Keratinocyte (primary cell): Measurements from ENCODE around the gene DIAPH2. TPM values are rescaled to one million over a fixed set of nuclear protein-coding genes. Genes with fewer than 3 reads are reported as not detected.

Experiments
- DNase-seq: peaks from one replicate; pipeline ENCODE4 v3.0.0-alpha.2; 2011; ENCODE audit warnings: low read depth, missing footprints, low spot score
- FAIRE-seq: peaks from 2 replicates; lab custom pipeline; 2011; peaks lifted over from hg19 to GRCh38; lab: Jason Lieb, UNC
- H2AFZ ChIP-seq: 2 replicates; pipeline ENCODE4 v1.6.0; 2012; ENCODE audit warnings: low read length, control low read depth, inconsistent platforms; ENCODE audit not compliant: control insufficient read depth
- H3K27ac ChIP-seq: 2 replicates; pipeline ENCODE4 v1.5.1; 2011; ENCODE audit warnings: low read length; ENCODE audit not compliant: control insufficient read depth, insufficient read depth
- H3K27me3 ChIP-seq: 3 replicates; pipeline ENCODE4 v1.6.0; 2011; ENCODE audit warnings: low read length; ENCODE audit not compliant: control insufficient read depth, insufficient read depth; ENCODE audit errors: extremely low read depth
- H3K36me3 ChIP-seq, 2 experiments: 2 replicates in 1 of 2; 3 replicates in 1 of 2; pipeline ENCODE4 v1.5.1; 2011; ENCODE audit warnings: low read length in 2 of 2, mild to moderate bottlenecking in 1 of 2; ENCODE audit not compliant: control insufficient read depth in 2 of 2, insufficient read depth in 2 of 2; ENCODE audit errors: extremely low read depth in 1 of 2
- H3K4me1 ChIP-seq: 3 replicates; pipeline ENCODE4 v1.5.1; 2011; ENCODE audit warnings: low read length; ENCODE audit not compliant: control insufficient read depth, insufficient read depth; ENCODE audit errors: extremely low read depth
- H3K4me2 ChIP-seq: 3 replicates; pipeline ENCODE4 v1.6.0; 2011; ENCODE audit warnings: low read depth, low read length; ENCODE audit not compliant: control insufficient read depth, insufficient read depth; ENCODE audit errors: extremely low read depth
- H3K4me3 ChIP-seq, 3 experiments: fragments of 200-600 bp in 1 of 3; sonication (generic) in 1 of 3; 2 replicates in 2 of 3; 3 replicates in 1 of 3; pipeline ENCODE4 v1.5.1; 2011 to 2016; ENCODE audit warnings: low read length in 3 of 3, mild to moderate bottlenecking in 3 of 3, control low read depth in 2 of 3, inconsistent platforms in 1 of 3, low read depth in 1 of 3, mixed read lengths in 1 of 3, mixed run types in 1 of 3, moderate library complexity in 1 of 3; ENCODE audit not compliant: control insufficient read depth in 2 of 3, insufficient read depth in 2 of 3; ENCODE audit errors: extremely low read depth in 1 of 3
- H3K79me2 ChIP-seq: 2 replicates; pipeline ENCODE4 v1.6.0; 2012; ENCODE audit warnings: low read length; ENCODE audit not compliant: control insufficient read depth, insufficient read depth
- H3K9ac ChIP-seq: 3 replicates; pipeline ENCODE4 v1.6.0; 2011; ENCODE audit warnings: low read length; ENCODE audit not compliant: control insufficient read depth, insufficient read depth; ENCODE audit errors: extremely low read depth
- H3K9me1 ChIP-seq: 3 replicates; pipeline ENCODE4 v1.6.0; 2011; ENCODE audit warnings: low read length; ENCODE audit not compliant: control insufficient read depth, insufficient read depth; ENCODE audit errors: extremely low read depth
- H3K9me3 ChIP-seq: 2 replicates; pipeline ENCODE4 v1.5.1; 2012; ENCODE audit warnings: low read depth, low read length; ENCODE audit not compliant: control insufficient read depth
- H4K20me1 ChIP-seq: 3 replicates; pipeline ENCODE4 v1.6.0; 2011; ENCODE audit warnings: low read length; ENCODE audit not compliant: control insufficient read depth, insufficient read depth; ENCODE audit errors: extremely low read depth
- EZH2 ChIP-seq: IDR thresholded peaks from one replicate; pipeline ENCODE4 v1.6.1; 2012; ENCODE audit warnings: inconsistent platforms, mild to moderate bottlenecking, low read length, moderate library complexity
- dilution Hi-C: fragments of 300-500 bp; cut with MboI; formaldehyde crosslinking; loops from one replicate; pipeline ENCODE4 v1.7.0; 2020; ENCODE audit warnings: low sequenced_read_pairs; ENCODE audit not compliant: extremely low pct_ligation_motif_present
- polyA plus RNA-seq, 5 experiments: library from polyadenylated mRNA; depleted of rRNA in 3 of 5; stranded (reverse) in 3 of 5; stranded (forward) in 1 of 5; unstranded in 1 of 5; fragments of >200 nt; gene quantifications; 1 replicate in 1 of 5; 2 replicates in 3 of 5; 3 replicates in 1 of 5; pipeline versions ENCODE4 v1.2.1 to v1.2.3, GENCODE V29; 2011 to 2012; ENCODE audit warnings: missing spikeins in 2 of 5, low read depth in 1 of 5, low replicate concordance in 1 of 5
- TF ChIP-seq, protein P1 (sequence below), 3 experiments: IDR thresholded peaks in 1 of 3; conservative IDR thresholded peaks in 1 of 3; optimal IDR thresholded peaks in 1 of 3; 2 replicates in 2 of 3; 3 replicates in 1 of 3; pipeline versions ENCODE3 to v1.5.1; 2011; ENCODE audit warnings: low read length in 3 of 3, mild to moderate bottlenecking in 3 of 3, moderate library complexity in 2 of 3, control low read depth in 1 of 3, inconsistent platforms in 1 of 3; ENCODE audit not compliant: insufficient read depth in 2 of 3; ENCODE audit errors: extremely low read depth in 1 of 3

Gene DIAPH2
- polyA plus RNA-seq, 1 donor (not counting 4 experiments of a cell fraction or from before 2014, with no cell fraction given): 7.4 TPM

DNA sequence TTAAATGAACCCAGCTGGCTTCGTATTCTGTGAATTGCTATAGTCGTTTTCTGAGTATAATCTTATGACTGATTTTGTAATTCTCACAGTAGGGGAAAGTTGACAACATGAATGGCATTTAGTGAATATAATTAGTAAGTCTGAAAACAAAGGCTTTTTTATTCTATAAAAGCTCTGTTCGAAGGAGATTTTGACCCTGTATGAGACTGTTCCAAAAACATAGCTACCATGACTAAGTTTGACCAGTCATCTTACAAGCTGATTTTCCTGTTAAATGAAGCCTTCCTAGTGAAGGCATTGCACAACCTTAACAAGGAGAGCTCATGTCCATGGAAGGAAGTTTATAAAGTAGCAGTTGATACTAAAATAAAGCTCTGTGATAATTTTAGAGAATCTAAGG is 441.4 kb downstream of the DIAPH2 start:
- Histone ChIP-seq H2AFZ (no peak overlapping the region), H3K9ac (no peak overlapping the region), H3K4me2 (no peak overlapping the region), H3K4me3 (no peak overlapping the region), H3K36me3 (no peaks in the 10 kb centered on the region), H3K27ac (no peak overlapping the region), H4K20me1 (no peaks in the 10 kb centered on the region), H3K9me1 (no peaks in the 10 kb centered on the region), H3K9me3 (no peaks in the 10 kb centered on the region), H3K27me3 (no peaks in the 10 kb centered on the region), H3K79me2 (no peaks in the 10 kb centered on the region), H3K4me1 (no peaks in the 10 kb centered on the region)
- dilution Hi-C loops: no loop called here
- TF ChIP-seq EZH2: no peak
- TF ChIP-seq, protein P1, sequence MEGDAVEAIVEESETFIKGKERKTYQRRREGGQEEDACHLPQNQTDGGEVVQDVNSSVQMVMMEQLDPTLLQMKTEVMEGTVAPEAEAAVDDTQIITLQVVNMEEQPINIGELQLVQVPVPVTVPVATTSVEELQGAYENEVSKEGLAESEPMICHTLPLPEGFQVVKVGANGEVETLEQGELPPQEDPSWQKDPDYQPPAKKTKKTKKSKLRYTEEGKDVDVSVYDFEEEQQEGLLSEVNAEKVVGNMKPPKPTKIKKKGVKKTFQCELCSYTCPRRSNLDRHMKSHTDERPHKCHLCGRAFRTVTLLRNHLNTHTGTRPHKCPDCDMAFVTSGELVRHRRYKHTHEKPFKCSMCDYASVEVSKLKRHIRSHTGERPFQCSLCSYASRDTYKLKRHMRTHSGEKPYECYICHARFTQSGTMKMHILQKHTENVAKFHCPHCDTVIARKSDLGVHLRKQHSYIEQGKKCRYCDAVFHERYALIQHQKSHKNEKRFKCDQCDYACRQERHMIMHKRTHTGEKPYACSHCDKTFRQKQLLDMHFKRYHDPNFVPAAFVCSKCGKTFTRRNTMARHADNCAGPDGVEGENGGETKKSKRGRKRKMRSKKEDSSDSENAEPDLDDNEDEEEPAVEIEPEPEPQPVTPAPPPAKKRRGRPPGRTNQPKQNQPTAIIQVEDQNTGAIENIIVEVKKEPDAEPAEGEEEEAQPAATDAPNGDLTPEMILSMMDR (optimal IDR thresholded peaks at IDR 0.05 in 1 of 3, IDR thresholded peaks at IDR 0.05 in 1 of 3, conservative IDR thresholded peaks at IDR 0.05 in 1 of 3; ENCODE audit: extremely low read depth in 1 of 3, insufficient read depth in 2 of 3, low read length in 3 of 3): no peak
- no peak for DNase-seq
- FAIRE-seq: peak; percentile 32

GRCh38 chrX:97132664-97133415 is 448.2 kb downstream of the DIAPH2 start:
- H3K4me3 ChIP-seq: no peak overlapping the region
- no peaks in the 10 kb centered on the region for H3K4me1 ChIP-seq
- H3K36me3 ChIP-seq: no peaks in the 10 kb centered on the region
- no peak overlapping the region for H3K27ac ChIP-seq
- no peak overlapping the region for H3K9ac ChIP-seq
- no peak for DNase-seq
- no peak overlapping the region for H3K4me2 ChIP-seq
- no peak for TF ChIP-seq EZH2
- TF ChIP-seq, protein P1 (optimal IDR thresholded peaks at IDR 0.05 in 1 of 3, IDR thresholded peaks at IDR 0.05 in 1 of 3, conservative IDR thresholded peaks at IDR 0.05 in 1 of 3; ENCODE audit: extremely low read depth in 1 of 3, insufficient read depth in 2 of 3, low read length in 3 of 3): no peak
- H3K27me3 ChIP-seq: no peaks in the 10 kb centered on the region
- no peaks in the 10 kb centered on the region for H3K79me2 ChIP-seq
- no peak for FAIRE-seq
- H3K9me3 ChIP-seq: no peaks in the 10 kb centered on the region
- no peaks in the 10 kb centered on the region for H3K9me1 ChIP-seq
- dilution Hi-C loops: no loop called here
- no peaks in the 10 kb centered on the region for H4K20me1 ChIP-seq
- no peak overlapping the region for H2AFZ ChIP-seq
